Fibroblast of pulmonary artery (primary cell): ENCODE measurements around the gene CTNNA3.
"Not testable (repeated sequence)": the region's sequence is repeated elsewhere in the genome, so short reads cannot be mapped to it uniquely, and the experiment has no call there.

Experiments used
- DNase-seq: peaks from one replicate; pipeline ENCODE4 v3.0.0-alpha.2; 2010; ENCODE audit warnings: low read depth
- H3K4me3 ChIP-seq: replicated peaks from 2 replicates; pipeline ENCODE4 v1.5.1; 2011; ENCODE audit warnings: low read depth, mild to moderate bottlenecking, control low read depth, low read length, moderate library complexity
- CTCF ChIP-seq: IDR thresholded peaks from 2 replicates; pipeline ENCODE4 v1.5.1; 2011; ENCODE audit warnings: mild to moderate bottlenecking, control low read depth, low read length, inconsistent platforms; ENCODE audit errors: missing control alignments

Gene CTNNA3

DNA sequence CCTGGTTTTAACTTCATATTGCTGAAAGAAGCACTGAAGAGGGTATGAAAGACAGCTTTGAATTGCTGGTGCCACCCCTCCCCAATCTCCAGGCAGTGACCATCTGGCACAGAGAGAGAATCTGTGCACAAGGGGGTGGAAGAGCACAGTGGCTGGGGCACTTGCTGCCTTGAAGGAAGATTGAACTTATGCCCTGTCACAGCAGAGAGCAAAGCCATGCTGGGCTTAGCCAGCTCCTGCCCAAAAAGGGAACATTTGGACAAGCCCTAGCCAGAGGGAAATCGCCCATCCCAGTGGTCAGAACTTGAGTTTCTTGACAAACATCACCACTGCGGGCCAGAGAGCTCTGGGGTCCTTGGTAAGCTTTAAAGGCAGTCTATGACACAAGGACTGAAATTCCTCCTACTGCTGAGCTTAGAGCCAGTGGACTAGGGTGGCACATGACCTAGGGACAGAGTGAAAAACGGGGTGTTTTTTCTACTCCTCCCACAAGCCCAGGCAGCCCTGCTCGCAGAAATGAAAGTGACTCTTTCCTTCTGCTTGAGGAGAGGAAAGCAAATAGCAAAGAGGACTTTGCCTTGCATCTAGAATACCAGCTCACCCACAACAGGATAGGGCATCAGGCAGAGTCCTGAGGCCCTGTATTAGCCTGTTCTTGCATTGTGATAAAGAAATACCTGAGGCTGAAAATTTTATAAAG lies 257.2 kb downstream of the CTNNA3 start:
- H3K4me3 ChIP-seq = no peak overlapping the region
- no peak for DNase-seq
- no peak for TF ChIP-seq CTCF

DNA sequence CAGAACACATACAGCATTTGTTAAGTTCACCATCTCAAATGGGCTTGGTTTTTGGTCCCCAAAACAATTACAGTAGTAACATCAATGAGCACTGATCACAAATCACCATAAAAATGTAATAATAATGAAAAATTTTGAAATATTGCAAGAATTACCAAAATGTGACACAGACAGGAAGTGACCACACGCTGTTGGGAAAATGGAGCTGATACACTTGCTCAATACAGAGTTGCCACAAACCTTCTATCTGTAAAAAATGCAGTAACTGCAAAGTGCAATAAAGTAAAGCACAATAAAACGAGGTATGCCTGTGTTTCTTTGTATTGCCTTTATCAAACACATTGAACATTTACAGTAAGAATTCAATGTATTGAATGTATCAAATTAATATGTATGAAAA lies 262.7 kb downstream of the CTNNA3 start:
- DNase-seq = no peak
- no peak for TF ChIP-seq CTCF
- no peak overlapping the region for H3K4me3 ChIP-seq

DNA sequence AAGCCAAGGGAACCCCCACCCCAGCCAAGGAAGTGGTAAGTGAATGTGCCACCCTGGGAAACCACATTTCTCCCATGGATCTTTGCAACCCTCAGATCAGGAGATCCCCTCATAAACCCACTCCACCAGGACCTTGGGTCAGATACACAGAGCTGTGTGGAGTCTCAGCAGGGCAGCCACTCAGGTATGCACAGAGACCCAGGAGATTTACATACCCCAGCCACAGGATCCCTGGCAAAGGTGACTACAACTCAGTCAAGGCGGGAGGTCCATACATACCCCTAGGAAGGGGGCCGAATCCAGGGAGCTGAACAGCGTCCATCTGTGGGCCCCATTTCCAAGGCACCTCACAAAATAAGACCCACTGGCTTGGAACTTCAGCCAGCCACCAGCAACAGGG lies 293.4 kb downstream of the CTNNA3 start:
- DNase-seq = no peak
- no peak overlapping the region for H3K4me3 ChIP-seq
- no peak for TF ChIP-seq CTCF

DNA sequence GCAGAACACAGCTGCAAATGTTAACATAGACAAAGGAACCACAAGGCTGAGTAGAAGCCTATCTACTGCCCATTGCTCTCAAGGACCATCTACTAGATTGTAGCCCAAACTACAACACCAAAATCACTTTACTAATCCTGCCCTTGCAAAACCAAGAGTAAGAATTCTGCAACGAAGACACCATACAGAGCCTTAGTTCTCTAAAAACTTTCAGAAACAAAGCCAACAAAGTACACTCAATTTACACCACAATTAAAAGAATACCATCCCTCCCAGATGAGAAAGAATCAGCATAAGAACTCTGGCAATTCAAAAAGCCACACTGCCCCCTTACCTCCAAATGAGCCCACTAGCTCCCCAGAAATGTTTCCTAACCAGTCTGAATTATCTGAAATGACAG lies 294.3 kb downstream of the CTNNA3 start:
- no peak for DNase-seq
- no peak for TF ChIP-seq CTCF
- no peak overlapping the region for H3K4me3 ChIP-seq

DNA sequence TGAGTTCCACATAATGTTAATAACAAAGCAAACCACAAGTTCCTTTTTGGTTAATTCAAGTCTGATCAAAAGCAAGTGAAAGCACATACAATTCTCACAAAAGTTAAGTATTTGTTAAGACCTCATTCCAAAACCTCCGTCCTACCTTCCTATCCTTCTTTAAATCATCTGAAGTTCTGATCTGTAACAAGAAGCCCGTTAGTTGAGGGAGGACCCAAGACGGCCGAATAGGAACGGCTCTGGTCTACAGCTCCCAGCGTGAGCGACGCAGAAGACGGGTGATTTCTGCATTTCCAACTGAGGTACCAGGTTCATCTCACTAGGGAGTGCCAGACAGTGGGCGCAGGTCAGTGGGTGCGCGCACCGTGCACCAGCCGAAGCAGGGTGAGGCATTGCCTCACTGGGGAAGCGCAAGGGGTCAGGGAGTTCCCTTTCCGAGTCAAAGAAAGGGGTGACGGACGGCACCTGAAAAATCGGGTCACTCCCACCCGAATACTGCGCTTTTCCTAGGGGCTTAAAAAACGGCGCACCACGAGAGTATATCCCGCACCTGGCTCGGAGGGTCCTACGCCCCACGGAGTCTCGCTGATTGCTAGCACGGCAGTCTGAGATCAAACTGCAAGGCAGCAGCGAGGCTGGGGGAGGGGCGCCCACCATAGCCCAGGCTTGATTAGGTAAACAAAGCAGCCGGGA lies 309.0 kb downstream of the CTNNA3 start:
- DNase-seq, H3K4me3 ChIP-seq: not testable (repeated sequence)

DNA sequence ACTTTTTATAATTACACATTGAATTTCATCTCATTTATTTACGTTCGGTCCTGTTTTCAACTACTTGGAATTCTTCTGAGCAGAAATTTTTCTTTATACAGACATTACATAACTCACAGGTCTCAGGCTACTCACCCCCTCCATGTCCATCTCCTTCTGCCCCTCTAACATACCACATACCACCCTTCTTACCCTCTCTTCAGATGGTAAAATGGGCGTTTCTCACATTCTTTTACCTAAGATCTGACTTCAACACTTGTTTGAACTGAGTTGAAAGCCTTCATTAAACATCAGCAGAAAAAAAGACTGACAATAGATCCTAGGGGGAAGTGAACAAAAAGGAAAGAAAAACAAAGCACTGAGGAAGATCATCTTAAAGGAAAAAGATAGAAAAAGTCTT lies 309.7 kb downstream of the CTNNA3 start:
- no peak for TF ChIP-seq CTCF
- no peak for DNase-seq
- H3K4me3 ChIP-seq = no peak overlapping the region

GRCh38 chr10:67385566-67385965 lies 310.4 kb downstream of the CTNNA3 start:
- no peak for TF ChIP-seq CTCF
- H3K4me3 ChIP-seq = no peak overlapping the region
- no peak for DNase-seq
